A673 (cell line): ENCODE measurements around the gene CTRL.

Experiments
- CTCF ChIP-seq: fragments of 300-800, 200-600 bp; sonication (generic); conservative IDR thresholded peaks from 2 replicates; pipeline ENCODE4 v1.5.1; 2017; ENCODE audit warnings: low read depth, mild to moderate bottlenecking, antibody characterized with exemption, low read length, moderate library complexity, mixed read lengths
- EZH2 ChIP-seq: fragments of 200-600 bp; sonication (generic); IDR thresholded peaks from 2 replicates; pipeline ENCODE4 v1.6.1; 2017; ENCODE audit warnings: borderline replicate concordance, low read depth, mild to moderate bottlenecking, mixed read lengths, antibody characterized with exemption, low read length; ENCODE audit not compliant: poor library complexity, severe bottlenecking

GRCh38 chr16:67882374-67883145, 49.1 kb downstream of the CTRL start:
- TF ChIP-seq EZH2 (no peak), CTCF (no peak)
